ENCODE results near the gene FAIM2.

FAIM2 gene

DNA sequence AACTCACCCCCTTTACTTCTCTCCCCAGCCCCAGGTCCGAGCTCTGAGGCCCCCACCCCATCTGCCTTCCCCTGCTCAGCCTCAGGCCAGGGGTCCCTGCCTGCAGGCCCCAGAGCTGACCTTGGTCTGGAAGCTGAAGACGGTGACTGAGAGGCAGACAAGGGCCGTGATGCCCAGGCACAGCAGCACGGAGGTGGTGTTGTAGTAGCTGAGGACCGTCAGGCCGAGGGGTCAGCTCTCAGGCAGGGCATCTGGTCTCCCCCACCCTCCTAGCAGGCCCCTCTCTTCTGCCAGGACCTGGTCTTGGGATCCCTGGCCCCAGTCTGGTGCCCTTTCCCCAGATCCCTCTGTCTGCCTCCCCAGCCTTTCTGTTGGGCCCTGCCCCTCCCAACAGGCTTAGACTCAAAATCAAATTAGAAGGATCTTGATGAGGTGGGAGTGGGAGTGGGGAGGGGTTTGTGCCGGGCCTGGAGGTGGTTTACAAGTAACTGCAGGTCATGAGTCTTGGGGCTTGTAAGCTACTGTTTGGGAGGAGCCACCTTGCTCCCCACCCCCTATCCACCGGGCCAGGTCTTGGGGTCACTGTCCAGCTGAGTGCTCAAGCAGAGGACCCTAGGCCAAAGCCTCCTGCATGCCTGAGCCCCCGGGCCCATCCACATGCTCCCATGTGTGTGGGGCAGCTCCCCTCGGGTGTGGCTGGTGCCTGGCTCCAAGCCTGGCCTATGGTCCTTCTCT lies 14.2 kb downstream of the FAIM2 start:
- TF ChIP-seq, protein P1, sequence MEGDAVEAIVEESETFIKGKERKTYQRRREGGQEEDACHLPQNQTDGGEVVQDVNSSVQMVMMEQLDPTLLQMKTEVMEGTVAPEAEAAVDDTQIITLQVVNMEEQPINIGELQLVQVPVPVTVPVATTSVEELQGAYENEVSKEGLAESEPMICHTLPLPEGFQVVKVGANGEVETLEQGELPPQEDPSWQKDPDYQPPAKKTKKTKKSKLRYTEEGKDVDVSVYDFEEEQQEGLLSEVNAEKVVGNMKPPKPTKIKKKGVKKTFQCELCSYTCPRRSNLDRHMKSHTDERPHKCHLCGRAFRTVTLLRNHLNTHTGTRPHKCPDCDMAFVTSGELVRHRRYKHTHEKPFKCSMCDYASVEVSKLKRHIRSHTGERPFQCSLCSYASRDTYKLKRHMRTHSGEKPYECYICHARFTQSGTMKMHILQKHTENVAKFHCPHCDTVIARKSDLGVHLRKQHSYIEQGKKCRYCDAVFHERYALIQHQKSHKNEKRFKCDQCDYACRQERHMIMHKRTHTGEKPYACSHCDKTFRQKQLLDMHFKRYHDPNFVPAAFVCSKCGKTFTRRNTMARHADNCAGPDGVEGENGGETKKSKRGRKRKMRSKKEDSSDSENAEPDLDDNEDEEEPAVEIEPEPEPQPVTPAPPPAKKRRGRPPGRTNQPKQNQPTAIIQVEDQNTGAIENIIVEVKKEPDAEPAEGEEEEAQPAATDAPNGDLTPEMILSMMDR (IDR thresholded peaks at IDR 0.05; ENCODE audit: borderline replicate concordance, insufficient read depth, low read depth, low read length), result no peak
- no peak overlapping the region for H3K4me3 ChIP-seq (ENCODE audit: low read depth, low read length)

DNA sequence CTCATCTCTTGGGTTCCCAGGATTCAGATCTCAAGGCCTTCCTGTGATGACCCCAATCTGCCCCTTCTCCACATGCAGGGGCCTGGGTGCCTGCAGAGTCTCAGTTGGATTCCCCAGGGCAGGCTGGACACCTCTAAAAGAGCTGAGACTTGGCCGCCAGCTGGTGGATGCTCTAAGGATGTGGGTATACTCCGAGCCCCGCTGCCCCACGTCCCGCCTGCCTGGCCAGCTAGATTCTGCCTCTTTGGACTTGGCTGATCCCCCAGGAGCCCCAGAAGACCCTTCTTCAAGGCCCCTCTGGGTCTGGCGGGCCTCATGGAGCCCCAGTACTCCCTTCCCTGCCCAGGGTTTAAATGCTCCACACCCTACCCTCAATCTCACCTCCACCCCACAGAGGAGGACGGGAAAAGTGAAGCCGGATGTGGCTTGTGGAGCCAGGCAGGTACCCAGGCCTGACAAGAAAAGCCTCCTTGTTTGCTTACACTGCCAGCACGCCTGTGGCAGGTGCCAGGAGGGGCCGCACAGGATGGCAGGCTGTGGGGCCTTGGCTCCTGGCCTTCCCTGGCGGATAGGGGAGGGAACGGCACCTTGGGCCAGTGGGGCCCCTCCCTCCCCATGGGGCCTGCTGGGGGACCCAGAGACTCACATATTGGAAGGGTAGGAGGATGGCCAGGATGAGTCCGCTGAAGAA lies 15.1 kb downstream of the FAIM2 start:
- no peak overlapping the region for H3K4me3 ChIP-seq (ENCODE audit: low read depth, low read length)
- TF ChIP-seq, protein P1 (IDR thresholded peaks at IDR 0.05; ENCODE audit: borderline replicate concordance, insufficient read depth, low read depth, low read length), result no peak

DNA sequence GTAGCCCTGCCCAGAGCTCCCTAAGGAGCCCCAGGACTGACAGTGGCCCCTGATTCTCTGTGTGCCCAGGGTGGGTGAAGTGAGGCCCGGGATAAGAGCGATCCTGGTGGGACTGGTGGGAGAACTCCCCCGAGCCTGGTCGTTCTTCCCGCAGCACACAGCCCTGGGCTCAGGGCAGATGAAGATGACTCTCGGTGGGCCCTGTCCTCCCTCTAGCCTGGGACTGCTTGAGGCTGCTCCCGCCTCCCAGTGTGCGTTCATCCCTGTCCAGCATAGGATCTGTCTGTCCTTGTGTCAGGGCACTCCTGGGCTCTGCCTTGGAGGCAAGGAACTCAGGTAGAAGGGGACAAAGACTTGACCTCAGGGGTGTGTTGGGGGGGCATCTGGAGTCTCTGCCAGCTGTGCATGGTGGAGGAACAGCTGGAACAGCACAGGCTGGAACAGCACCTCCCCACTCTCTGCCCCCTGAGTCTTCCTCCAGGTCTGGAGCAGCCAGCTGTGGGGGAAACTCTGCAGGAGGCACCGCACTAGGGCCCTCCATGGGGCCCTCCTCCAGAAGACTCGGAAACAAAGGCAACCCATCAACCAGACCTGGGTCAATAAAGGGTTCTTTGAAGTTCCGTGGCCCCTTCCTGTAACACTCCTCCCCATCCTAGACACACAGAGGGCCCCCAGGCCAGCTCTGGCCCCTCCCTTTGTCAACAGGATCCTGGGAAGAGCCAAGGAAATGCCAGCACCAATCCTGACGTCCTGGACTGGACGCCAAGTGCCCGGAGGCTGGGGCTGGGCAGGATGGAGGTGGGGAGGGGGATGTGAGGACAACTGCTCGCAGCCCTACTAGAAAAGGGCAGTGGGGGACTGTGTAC lies 15.9 kb downstream of the FAIM2 start:
- H3K4me3 ChIP-seq (ENCODE audit: low read depth, low read length), result no peak overlapping the region
- TF ChIP-seq, protein P1 (IDR thresholded peaks at IDR 0.05; ENCODE audit: borderline replicate concordance, insufficient read depth, low read depth, low read length), result no peak

GRCh38 chr12:49887091-49887490 lies 16.6 kb downstream of the FAIM2 start:
- H3K4me3 ChIP-seq (ENCODE audit: low read depth, low read length), result no peak overlapping the region
- TF ChIP-seq, protein P1 (IDR thresholded peaks at IDR 0.05; ENCODE audit: borderline replicate concordance, insufficient read depth, low read depth, low read length), result no peak

GRCh38 chr12:49885663-49886461 lies 17.8 kb downstream of the FAIM2 start:
- no peak overlapping the region for H3K4me3 ChIP-seq (ENCODE audit: low read depth, low read length)
- TF ChIP-seq, protein P1 (IDR thresholded peaks at IDR 0.05; ENCODE audit: borderline replicate concordance, insufficient read depth, low read depth, low read length), result no peak

DNA sequence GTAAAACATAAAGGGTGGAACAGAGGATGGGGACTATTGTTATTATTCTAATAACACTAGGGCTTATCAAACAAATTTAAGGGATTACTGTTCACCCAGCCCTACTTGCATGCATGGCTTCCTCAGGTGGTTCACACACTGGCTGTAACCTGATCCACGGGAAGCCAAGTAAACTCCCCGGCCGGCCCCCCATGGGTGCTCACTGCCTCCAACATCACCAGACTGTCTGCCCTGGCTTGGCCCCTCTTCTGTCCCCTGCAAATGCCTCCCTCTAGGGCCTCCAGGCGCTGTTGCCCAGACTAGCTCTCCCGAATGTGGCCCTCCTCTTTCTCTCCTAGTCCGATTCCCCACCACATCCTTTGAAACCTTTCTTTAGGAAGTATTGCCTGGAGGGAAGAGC lies 18.6 kb downstream of the FAIM2 start:
- H3K4me3 ChIP-seq (ENCODE audit: low read depth, low read length), result no peak overlapping the region
- TF ChIP-seq, protein P1 (IDR thresholded peaks at IDR 0.05; ENCODE audit: borderline replicate concordance, insufficient read depth, low read depth, low read length), result no peak

Data from GM12875 (cell line).